Fibroblast of the conjunctiva (primary cell): Measurements from ENCODE around the gene MARCHF7.
"Not testable (repeated sequence)": the region's sequence is repeated elsewhere in the genome, so short reads cannot be mapped to it uniquely, and the experiment has no call there.

Experiments used
- DNase-seq: peaks from one replicate; pipeline ENCODE4 v3.0.0-alpha.2; 2010; ENCODE audit warnings: low read depth

Gene MARCHF7

GRCh38 chr2:159716857-159717256 lies 4.6 kb downstream of the MARCHF7 start:
- no peak for DNase-seq

- no peak for DNase-seq
Observed at GRCh38 chr2:159720676-159721075, 8.4 kb downstream of the MARCHF7 start.

- no peak for DNase-seq
Observed at GRCh38 chr2:159722580-159722979, 10.3 kb downstream of the MARCHF7 start.

- DNase-seq = not testable (repeated sequence)
Observed at GRCh38 chr2:159724795-159725572, 12.7 kb downstream of the MARCHF7 start.

GRCh38 chr2:159725713-159726112 lies 13.4 kb downstream of the MARCHF7 start:
- no peak for DNase-seq

- no peak for DNase-seq
Observed at GRCh38 chr2:159728629-159729028, 16.3 kb downstream of the MARCHF7 start.

- no peak for DNase-seq
Observed at GRCh38 chr2:159735648-159736047, 23.3 kb downstream of the MARCHF7 start.

- DNase-seq = no peak
Observed at GRCh38 chr2:159736048-159736447, 23.7 kb downstream of the MARCHF7 start.

GRCh38 chr2:159737292-159737916 lies 25.1 kb downstream of the MARCHF7 start:
- DNase-seq = no peak

- DNase-seq = no peak
Observed at GRCh38 chr2:159737917-159738296, 25.6 kb downstream of the MARCHF7 start.

GRCh38 chr2:159738509-159739390 lies 26.4 kb downstream of the MARCHF7 start:
- no peak for DNase-seq

- no peak for DNase-seq
Observed at GRCh38 chr2:159742846-159743245, 30.5 kb downstream of the MARCHF7 start.

- DNase-seq = no peak
Observed at GRCh38 chr2:159744363-159744762, 32.1 kb downstream of the MARCHF7 start.

- DNase-seq = not testable (repeated sequence)
Observed at GRCh38 chr2:159745237-159745636, 32.9 kb downstream of the MARCHF7 start.

GRCh38 chr2:159748089-159748488 lies 35.8 kb downstream of the MARCHF7 start:
- no peak for DNase-seq

- DNase-seq = no peak
Observed at GRCh38 chr2:159750873-159751272, 38.6 kb downstream of the MARCHF7 start.

GRCh38 chr2:159753797-159754196 lies 41.5 kb downstream of the MARCHF7 start:
- DNase-seq = no peak

- no peak for DNase-seq
Observed at GRCh38 chr2:159755014-159755413, 42.7 kb downstream of the MARCHF7 start.

- no peak for DNase-seq
Observed at GRCh38 chr2:159755788-159756187, 43.5 kb downstream of the MARCHF7 start.

- no peak for DNase-seq
Observed at GRCh38 chr2:159758239-159758638, 45.9 kb downstream of the MARCHF7 start.

- no peak for DNase-seq
Observed at GRCh38 chr2:159758686-159759085, 46.4 kb downstream of the MARCHF7 start.

- DNase-seq = no peak
Observed at GRCh38 chr2:159759577-159759976, 47.3 kb downstream of the MARCHF7 start.

GRCh38 chr2:159760326-159760725 lies 48.0 kb downstream of the MARCHF7 start:
- DNase-seq = peak; percentile 10
